Fibroblast of peridontal ligament (primary cell): ENCODE results near the gene MANSC1.
"Not testable (repeated sequence)": the region's sequence is repeated elsewhere in the genome, so short reads cannot be mapped to it uniquely, and the experiment has no call there.

ENCODE experiments used
- DNase-seq: peaks from one replicate; pipeline ENCODE4 v3.0.0-alpha.2; 2010; ENCODE audit errors: extremely low read depth

MANSC1 gene

GRCh38 chr12:12323591-12323990 lies 26.5 kb downstream of the MANSC1 start:
- DNase-seq: no peak

DNA sequence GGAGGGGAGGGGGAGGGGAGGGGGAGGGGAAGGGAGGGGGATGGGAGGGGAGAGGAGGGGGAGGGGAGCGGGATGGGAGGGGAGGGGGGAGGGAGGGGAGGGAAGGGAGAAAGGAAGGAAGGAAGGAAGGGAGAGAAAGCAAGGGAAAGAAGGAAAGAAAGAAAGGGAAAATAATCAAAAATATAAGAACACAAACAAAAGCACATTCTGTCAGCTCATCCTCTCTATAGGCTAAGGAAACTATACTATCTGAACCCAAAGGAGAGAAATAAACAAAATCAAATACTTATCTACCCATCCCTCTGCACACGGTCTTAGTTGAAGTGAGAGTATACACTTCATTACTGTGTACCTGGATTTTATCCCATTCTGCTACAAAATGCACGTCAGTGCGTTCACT lies 26.9 kb downstream of the MANSC1 start:
- no peak for DNase-seq

DNA sequence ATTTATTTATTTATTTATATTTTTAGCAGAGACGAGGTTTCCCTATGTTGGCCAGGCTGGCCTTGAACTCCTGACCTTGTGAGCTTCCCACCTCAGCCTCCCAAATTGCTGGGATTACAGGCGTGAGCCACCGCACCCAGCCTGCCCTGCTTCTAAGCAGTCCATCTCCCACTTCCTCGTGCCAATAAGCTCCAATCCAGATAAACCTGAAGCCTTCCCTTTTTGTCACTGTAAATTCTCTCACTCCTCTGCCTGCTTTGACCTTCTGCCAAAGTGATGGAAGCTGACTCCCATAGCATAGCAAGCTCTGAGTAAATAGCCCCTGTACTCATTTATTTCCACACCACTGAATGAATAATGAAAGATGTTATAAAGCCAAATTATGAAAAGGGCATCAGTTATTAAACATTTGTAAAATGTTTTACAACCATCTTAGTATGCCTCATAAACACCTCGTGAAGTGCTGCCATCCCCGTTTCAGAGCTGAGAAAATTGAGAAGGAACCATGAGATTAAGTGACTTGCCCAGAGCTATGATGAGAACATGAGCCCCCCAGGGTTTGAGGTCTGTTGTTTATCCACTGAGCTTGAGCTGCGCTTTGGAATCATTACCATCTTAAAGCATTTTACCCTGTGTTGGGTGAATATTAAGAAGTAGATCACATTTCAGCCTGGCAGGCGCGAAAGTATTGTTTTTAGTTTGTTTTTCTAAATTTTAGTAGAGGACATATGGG lies 30.4 kb downstream of the MANSC1 start:
- peak; percentile 62 for DNase-seq

DNA sequence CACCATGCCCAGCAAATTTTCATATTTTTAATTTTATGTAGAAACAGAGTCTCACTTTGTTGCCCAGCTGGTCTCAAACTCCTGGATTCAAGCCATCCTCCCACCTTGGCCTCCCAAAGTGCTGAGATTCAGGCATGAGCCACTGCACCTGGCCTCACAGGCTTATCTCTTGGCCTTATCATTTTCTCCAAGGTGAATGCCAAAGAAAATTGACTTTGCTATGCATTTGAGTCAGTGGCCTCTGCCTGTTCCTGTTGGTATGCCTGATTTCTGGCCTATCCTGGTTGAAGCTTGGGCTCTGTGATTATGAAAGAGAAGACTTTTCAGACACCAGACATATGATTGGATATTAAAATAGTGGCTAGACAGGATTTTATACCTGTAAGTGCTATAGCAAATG lies 34.2 kb downstream of the MANSC1 start:
- no peak for DNase-seq

DNA sequence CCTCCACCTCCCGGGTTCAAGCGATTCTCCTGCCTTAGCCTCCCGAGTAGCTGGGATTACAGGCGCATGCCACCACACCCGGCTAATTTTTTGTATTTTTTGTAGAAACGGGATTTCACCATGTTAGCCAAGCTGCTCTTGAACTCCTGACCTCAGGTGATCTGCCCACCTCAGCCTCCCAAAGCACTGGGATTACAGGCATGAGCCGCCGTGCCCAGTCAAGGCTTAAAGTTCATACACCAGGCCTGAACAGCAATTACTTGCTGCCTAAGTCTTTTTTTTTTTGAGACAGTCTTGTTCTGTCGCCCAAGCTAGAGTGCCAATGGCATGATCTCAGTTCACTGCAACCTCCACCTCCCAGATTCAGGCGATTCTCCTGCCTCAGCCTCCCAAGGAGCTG lies 39.3 kb downstream of the MANSC1 start:
- not testable (repeated sequence) for DNase-seq

DNA sequence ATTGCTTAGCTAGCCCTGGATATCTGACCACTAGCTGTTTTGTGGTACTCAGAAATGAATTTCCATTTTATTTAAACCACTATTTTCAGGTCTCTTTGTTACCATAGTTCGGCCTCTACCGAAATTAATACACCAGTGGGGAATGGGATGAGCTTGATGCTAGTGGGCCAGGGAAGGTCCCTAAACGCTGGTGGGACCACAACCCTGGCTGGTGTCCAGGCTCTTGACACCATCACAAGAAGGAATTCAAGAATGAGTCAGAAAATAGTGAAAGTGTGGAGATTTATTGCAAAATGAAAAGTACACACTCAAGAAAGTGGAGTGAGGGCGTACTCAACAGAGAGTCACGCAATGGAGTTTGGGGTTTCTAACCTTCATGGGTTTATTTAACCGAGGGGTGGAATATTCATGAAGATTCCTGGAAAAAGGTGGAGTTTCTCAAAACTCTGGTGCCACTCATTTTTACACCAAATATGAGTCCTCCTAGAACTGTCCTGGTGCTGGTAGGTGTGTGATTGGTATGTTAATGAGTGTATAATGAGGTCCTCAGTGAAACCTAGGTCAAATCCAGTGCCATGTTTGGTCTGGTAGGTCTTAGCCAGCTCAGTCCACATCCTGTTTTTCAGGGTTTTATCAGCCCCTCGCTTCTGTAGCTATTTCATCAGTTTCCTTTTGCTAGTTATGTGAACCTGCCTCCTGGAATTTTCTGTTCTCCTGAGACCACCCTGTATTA lies 44.3 kb downstream of the MANSC1 start:
- DNase-seq: no peak

GRCh38 chr12:12302976-12303375 lies 47.1 kb downstream of the MANSC1 start:
- DNase-seq: no peak

- no peak for DNase-seq
These were observed 48.9 kb downstream of the MANSC1 start for GRCh38 chr12:12301122-12301521.

GRCh38 chr12:12297201-12297830 lies 52.7 kb downstream of the MANSC1 start:
- DNase-seq: no peak

DNA sequence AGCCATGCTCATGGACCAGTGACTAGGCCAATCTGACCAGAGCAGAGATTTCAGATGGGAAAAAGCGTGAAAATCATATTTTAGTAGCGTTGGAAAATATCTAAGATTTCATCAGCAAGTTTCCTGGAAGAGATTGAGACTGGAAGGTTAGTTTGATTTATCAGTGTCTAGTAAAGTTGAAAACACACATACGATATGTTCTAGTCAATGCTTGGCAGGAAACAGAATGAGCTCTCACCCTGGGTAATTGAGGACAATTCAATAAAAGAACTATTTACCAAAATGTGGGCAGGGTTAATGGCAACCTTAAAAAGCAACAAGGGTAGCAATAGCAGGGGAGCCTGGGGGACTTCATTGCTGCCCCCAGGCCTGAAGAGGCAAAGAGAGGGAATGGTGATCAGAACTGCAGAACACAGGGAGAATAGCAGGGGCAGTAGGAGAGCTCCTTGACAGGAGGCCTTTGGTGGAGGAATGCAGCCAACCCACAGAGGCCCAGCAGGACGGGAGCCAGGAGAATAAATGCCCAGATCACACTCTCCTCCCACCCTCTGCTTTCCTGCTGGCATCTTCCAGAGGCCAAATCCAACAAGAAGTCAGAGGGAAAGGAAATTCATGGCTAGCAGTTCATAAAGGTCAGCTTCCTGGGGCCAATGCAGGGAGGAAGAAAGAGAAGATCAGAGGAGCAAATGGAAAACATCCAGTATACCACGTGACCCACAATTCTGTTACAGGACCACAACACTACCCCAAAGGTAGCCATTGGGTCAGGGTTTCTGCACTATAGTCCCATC lies 55.6 kb downstream of the MANSC1 start:
- DNase-seq: peak; percentile 57

GRCh38 chr12:12290206-12290605 lies 59.8 kb downstream of the MANSC1 start:
- no peak for DNase-seq

GRCh38 chr12:12286441-12286840 lies 63.6 kb downstream of the MANSC1 start:
- no peak for DNase-seq

DNA sequence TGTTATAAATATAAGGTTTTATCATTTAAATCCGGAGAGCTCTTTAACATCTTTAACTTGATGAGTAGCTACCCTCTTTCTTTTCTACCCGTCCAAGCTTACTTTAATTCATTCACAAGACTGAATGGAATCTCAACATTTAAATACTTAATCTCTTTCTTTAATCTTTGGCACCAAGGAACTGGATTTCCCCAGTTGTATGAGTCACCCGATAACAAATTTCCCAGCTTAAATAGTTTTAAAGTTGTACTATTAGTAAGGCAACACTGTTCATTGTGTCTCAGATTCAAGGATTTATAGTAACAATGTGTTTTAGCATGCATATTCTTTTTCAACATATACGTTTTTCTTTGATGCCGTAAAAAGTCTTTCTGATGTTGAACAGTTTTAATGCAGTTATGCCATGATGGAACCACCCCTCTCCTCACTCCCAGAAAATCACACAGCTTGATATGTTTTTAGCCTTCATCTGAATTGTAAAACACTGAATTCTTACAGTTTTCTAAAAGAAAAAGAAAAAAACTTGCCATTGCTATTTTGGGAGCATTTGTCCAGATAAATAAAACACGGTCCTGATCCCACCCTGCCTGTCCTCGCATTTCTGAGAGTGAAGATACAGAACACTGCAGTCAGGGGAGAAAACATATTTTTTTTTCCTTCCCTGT lies 67.1 kb downstream of the MANSC1 start:
- DNase-seq: peak; percentile 47

DNA sequence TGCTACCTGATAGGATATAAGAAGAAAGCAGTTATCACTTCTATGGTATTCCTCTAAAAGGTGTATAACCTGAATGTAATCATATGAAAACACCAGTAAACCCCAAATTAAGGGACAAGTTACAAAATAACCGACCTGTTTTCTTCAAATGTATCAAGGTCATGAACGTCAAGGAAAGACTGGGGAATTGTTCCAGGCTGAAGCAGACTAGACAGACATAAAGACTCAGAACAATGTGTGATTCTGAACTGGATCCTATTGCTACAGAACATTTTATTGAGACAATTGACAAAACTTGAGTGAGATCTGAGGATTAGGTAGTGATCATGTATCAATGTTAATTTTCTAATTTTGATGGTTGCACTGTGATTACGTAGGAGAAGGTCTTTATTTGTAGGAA lies 67.8 kb downstream of the MANSC1 start:
- no peak for DNase-seq

DNA sequence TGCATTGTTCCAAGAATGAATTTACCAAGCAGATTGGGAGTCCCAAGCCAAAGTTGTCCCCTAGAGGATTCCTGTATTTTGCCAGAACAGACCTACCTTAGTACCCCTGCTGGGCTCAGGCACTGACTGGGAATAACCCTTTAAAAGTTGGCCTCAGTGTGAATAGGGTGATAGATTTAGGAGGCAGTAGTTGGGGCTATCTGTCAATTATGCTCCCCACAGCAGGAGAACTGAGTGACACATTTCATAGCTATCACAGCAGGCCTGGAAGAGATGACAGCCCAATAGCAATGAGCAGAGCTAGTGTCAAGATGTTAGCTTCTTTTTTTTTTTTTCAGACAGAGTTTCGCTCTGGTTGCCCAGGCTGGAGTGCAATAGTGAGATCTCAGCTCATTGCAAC lies 68.9 kb downstream of the MANSC1 start:
- DNase-seq: no peak

DNA sequence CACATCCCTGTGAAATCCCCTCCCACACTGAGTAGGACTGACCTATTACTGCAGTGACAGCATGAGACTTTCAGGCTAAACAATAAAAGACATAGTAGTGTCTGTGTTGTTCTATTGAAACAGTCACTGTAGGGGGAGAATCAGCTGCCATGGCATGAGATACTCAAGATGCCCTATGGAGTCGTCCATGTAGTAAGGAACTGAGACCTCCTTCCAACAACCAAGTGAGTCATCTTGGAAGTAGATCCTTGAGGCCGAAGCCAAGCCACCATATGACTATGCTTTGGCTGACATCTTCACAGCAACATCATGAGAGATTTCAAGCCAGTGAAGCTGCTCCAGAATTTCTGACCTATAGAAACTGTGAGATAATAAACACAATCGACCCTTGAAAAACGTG lies 71.1 kb downstream of the MANSC1 start:
- peak; percentile 65 for DNase-seq
